Thyroid gland (tissue), 4 donors: ENCODE data around the gene SLC38A10.

Experiments
- CTCF ChIP-seq, 6 experiments: fragments of 200-600 bp in 3 of 6; fragments of 450-650 bp in 3 of 6; sonication (generic) in 3 of 6; IDR thresholded peaks; one replicate each; pipeline ENCODE4 v1.5.1; 2016 to 2019; ENCODE audit warnings: antibody characterized with exemption in 6 of 6, mild to moderate bottlenecking in 2 of 6, inconsistent platforms in 1 of 6, moderate library complexity in 1 of 6
- POLR2A ChIP-seq, 2 donors: fragments of 450-650 bp; IDR thresholded peaks; one replicate each; pipeline ENCODE4 v1.6.1; 2017; ENCODE audit warnings: antibody characterized with exemption in 2 of 2, mild to moderate bottlenecking in 2 of 2, moderate library complexity in 1 of 2

- TF ChIP-seq POLR2A (IDR thresholded peaks at IDR 0.05), result no peak
- no peak for TF ChIP-seq CTCF (IDR thresholded peaks at IDR 0.05)
Observed at GRCh38 chr17:81213978-81214377, 81.1 kb downstream of the SLC38A10 start.
